Adrenal gland (tissue), 5 donors: ENCODE results near the gene DGKA.
"Not testable (repeated sequence)": the region's sequence is repeated elsewhere in the genome, so short reads cannot be mapped to it uniquely, and the experiment has no call there.

Source experiments
- POLR2A ChIP-seq, 2 donors: fragments of 450-650 bp; IDR thresholded peaks; one replicate each; pipeline ENCODE4 v1.6.1; 2017; ENCODE audit warnings: antibody characterized with exemption in 2 of 2, mild to moderate bottlenecking in 2 of 2, moderate library complexity in 1 of 2
- TF ChIP-seq, protein P1 (sequence below), 6 experiments: fragments of 450-650 bp in 4 of 6; fragments of 200-600 bp in 2 of 6; sonication (generic) in 1 of 6; IDR thresholded peaks; 1 replicate in 5 of 6; 2 replicates in 1 of 6; pipeline versions ENCODE4 v1.5.1 to v1.8.0; 2016 to 2021; ENCODE audit warnings: antibody characterized with exemption in 6 of 6, mild to moderate bottlenecking in 2 of 6, moderate library complexity in 1 of 6
- donor health status: DM: no; HTN: no; CAD: no.

DNA sequence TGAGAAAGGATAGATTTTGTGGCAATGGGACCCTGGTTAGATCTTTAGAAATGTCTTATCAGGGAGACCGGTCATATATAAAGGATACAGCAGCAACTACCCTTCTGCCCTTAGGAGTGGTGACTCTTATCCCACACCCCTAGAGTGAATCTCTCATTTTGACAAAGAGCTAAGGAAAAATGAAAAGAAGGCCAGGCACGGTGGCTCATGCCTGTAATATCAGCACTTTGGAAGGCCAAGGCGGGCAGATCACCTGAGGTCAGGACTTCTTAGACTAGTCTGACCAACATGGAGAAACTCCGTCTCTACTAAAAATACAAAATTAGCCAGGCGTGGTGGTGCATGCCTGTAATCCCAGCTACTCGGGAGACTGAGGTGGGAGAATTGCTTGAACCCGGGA lies 55.0 kb downstream of the DGKA start:
- TF ChIP-seq, protein P1, sequence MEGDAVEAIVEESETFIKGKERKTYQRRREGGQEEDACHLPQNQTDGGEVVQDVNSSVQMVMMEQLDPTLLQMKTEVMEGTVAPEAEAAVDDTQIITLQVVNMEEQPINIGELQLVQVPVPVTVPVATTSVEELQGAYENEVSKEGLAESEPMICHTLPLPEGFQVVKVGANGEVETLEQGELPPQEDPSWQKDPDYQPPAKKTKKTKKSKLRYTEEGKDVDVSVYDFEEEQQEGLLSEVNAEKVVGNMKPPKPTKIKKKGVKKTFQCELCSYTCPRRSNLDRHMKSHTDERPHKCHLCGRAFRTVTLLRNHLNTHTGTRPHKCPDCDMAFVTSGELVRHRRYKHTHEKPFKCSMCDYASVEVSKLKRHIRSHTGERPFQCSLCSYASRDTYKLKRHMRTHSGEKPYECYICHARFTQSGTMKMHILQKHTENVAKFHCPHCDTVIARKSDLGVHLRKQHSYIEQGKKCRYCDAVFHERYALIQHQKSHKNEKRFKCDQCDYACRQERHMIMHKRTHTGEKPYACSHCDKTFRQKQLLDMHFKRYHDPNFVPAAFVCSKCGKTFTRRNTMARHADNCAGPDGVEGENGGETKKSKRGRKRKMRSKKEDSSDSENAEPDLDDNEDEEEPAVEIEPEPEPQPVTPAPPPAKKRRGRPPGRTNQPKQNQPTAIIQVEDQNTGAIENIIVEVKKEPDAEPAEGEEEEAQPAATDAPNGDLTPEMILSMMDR (IDR thresholded peaks at IDR 0.05) = not testable (repeated sequence)
- not testable (repeated sequence) for TF ChIP-seq POLR2A (IDR thresholded peaks at IDR 0.05)
